KBM-7 (cell line): Measurements from ENCODE around the gene PIK3C2G.

ENCODE experiments used
- DNase-seq: peaks from one replicate; pipeline ENCODE4 v3.0.0-alpha.2; 2015
- in situ Hi-C: fragments of 300-500 bp; cut with MboI; formaldehyde crosslinking; loops from 2 replicates; pipeline ENCODE4 v1.14.3; 2020; ENCODE audit warnings: low sequenced_read_pairs, low pct_unique_long_range_greater_than_20kb, mixed read lengths

Gene PIK3C2G

GRCh38 chr12:18446061-18446644 is 184.8 kb downstream of the PIK3C2G start:
- in situ Hi-C loops, result no loop called here
- DNase-seq, result no peak

DNA sequence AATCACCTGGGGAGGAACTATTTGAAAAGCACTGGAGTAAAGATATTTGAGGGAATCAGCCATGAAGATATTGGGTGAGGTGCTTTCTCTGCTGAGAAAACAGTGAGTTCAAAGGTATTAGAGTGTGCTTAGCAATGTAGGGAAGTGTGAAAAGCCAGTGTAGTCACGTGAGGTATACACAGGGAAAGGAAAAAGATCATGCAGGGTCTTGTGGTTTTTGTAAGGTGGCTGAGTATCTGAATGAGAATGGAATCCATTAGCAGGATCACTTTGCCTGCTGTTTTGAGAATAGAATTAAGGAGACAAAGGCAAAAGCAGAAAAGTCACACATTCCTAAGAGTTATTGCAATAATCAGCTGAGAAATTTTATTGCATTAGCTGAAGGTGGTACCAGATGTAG is 193.0 kb downstream of the PIK3C2G start:
- in situ Hi-C loops, result no loop called here
- peak; percentile 12 for DNase-seq

GRCh38 chr12:18456344-18456743 is 195.0 kb downstream of the PIK3C2G start:
- in situ Hi-C loops, result no loop called here
- DNase-seq, result no peak

DNA sequence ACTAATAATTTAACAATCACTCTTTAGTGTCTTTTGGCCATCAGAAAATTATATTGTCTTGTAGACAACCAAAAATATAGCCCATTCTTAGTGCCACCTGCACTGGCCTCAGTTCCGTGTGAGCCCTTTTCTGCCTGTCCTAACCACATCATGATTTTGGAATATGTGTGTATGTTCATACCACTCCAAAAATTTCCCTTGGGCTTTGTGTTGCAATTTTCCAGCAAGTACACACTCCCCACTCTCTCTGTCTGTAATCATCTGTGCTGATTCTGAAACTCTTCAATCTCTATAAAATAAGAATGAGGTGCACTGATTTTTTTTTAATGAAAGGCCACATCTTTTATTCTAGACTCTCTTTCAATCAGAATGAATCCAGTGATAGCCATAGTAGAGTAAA is 196.0 kb downstream of the PIK3C2G start:
- no peak for DNase-seq
- in situ Hi-C loops, result no loop called here

- in situ Hi-C loops, result no loop called here
- no peak for DNase-seq
These were observed 200.4 kb downstream of the PIK3C2G start for GRCh38 chr12:18461758-18462157.

DNA sequence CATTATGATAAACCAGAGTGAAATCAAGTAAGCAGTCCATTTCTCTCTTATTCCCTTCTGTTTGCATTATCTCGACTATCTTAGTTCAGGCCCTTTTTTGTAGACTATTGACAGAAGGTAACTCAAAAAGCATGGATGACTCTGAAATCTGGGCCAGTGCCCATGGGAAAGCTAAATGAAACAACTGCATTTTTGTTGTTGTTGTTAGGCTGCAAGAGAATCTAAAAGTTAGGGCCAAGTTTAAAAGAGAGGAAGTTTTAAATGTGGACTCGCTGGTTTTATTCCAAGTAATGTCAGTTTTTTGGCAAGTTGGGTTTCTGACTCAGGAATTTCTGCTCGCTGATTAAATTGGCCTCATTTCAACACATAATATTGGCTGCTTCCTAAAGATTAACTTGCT is 201.1 kb downstream of the PIK3C2G start:
- in situ Hi-C loops, result no loop called here
- DNase-seq, result no peak

GRCh38 chr12:18467620-18468245 is 206.4 kb downstream of the PIK3C2G start:
- no peak for DNase-seq
- in situ Hi-C loops, result no loop called here

DNA sequence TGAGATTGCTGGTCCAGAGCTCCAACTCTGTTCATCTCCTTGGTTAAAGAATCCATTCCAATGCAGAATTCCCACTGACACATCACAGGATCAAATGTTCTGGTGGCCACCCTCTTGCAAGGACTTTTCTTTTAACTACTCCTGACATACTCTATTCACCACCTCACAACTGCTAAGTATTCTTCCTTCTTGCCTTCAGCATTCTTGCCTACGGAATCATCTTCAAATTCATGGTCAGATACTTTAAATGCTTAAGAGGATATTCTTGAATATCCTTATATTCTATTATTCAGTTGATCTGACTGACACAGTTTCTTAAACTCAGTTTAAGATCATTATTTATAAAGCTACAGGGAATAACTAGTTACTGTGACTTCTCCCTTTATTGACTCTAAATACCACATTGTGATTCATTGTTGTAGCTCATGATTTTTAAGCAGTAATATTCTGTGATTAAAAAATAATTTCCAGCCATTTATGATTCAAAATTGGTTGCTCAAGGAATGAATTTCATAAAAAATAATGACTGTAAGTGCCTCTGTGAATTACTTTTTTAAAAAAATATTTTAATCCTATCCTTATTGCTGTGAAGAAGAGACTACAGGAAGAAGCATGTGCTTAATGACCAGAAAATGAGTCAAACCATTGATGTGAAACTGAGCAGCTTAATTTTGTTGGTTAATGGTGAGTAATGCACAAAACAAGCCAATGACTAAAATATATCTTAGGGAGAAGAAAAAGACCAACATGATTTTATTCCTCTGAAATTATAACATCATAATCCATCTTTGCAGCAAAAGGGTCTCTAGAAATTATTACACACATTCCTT is 207.1 kb downstream of the PIK3C2G start:
- DNase-seq, result no peak
- in situ Hi-C loops, result no loop called here

DNA sequence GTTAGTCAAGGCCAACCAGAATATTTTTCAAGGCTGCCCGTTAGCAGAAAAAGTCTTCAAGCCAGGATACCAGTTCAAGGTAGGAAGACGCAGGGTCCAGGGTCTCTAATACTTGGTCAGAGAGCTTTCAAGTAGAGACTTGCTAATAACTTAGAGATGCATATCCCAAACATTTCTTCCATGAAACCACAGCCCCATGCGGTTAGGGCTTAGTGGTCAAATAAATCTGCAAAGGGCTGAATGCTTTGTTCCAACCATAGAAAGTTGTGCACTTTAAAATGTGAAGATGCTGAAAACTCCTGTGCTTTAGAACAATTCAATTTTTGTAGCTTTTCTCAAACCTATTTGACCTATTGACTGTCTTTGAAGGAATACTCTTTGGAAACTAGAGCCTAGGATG is 208.9 kb downstream of the PIK3C2G start:
- DNase-seq, result no peak
- in situ Hi-C loops, result no loop called here

- no peak for DNase-seq
- in situ Hi-C loops, result no loop called here
These were observed 211.0 kb downstream of the PIK3C2G start for GRCh38 chr12:18472304-18472703.

DNA sequence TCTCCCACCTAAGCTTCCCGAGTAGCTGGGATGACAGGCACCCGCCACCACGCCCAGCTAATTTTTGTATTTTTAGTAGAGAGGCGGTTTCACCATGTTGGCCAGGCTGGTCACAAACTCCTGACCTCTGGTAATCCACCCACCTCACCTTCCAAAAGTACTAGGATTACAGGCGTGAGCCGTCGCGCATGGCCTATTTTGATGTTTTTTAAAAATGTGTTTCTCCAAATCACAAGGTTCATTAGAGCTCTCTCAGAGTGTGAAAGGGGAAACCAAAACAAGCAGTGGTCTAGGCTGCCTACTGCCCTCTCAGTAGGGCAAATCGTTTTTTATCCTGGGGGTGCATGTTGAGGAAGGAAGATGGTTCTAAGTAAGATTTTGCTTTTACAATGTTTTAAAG is 211.5 kb downstream of the PIK3C2G start:
- in situ Hi-C loops, result no loop called here
- DNase-seq, result no peak

GRCh38 chr12:18476861-18477260 is 215.5 kb downstream of the PIK3C2G start:
- in situ Hi-C loops, result no loop called here

DNA sequence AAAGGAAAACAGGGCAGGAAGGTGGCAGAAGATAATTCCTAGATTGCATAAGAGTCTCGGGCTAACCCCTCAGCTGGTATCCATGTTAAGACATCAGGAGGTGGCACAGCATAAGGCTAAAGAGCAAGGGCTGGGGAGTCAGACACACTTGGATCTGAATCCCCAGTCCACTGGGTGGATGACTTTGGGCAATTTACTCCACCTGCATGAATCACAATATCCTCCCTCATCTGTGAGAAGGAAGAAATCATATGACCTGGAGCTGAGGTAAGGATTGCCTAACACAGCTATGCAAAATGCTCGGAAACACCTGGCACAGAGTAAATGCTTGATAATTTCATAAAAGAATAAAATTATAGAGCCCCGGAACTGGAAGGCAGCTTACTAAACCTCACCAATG is 217.9 kb downstream of the PIK3C2G start:
- no peak for DNase-seq
- in situ Hi-C loops, result no loop called here

More at GRCh38 chr12:18476861-18477260, 215.5 kb downstream of the PIK3C2G start:
- DNase-seq, result no peak

GRCh38 chr12:18482601-18483120 is 221.3 kb downstream of the PIK3C2G start:
- in situ Hi-C loops, result no loop called here
- DNase-seq, result no peak

GRCh38 chr12:18483698-18484325 is 222.5 kb downstream of the PIK3C2G start:
- DNase-seq, result no peak
- in situ Hi-C loops, result no loop called here

DNA sequence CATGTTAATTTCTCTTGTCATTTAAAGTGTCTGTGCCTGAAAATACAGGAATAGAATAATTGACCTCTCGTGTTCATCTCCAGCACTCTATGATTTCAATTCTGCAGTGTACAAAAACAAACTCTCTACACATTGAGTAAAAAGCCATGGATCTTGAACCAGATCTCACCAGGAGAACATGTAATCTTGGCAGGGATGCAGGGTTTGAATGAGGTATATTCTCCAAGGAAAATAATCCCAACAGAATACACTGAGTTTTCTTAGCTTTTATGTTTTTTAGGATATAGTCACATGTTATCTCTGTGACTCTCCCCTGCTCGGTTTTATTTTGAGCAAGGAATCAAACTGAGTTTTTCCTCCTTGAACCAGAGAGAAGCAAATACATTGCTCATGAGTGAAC is 224.7 kb downstream of the PIK3C2G start:
- no peak for DNase-seq
- in situ Hi-C loops, result no loop called here

DNA sequence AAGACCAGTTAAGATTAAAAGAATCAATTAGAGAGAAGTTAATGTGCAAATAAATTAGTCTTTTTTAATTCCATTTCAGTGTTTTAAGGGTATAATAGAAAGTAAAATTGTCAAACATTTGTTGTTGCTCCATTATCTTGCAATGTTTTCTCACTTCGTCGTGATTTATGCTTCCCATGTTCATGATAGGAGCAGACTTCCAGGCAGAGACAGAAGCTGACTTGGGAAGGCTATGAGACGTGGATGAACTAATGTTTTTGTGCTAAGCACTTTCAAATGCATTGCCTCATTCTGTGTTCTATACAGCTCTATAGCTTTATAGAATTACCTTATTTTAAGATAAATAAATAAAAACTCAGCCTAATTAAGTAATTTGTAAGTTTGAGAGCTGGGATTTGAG is 226.2 kb downstream of the PIK3C2G start:
- in situ Hi-C loops, result no loop called here
- DNase-seq, result no peak

GRCh38 chr12:18492372-18493025 is 231.2 kb downstream of the PIK3C2G start:
- in situ Hi-C loops, result no loop called here
- no peak for DNase-seq

GRCh38 chr12:18496156-18496555 is 234.8 kb downstream of the PIK3C2G start:
- no peak for DNase-seq
- in situ Hi-C loops, result no loop called here
